ENCODE results near the gene RBMS1. TPM values are rescaled to one million over a fixed set of nuclear protein-coding genes. Genes with fewer than 3 reads are reported as not detected.

RBMS1 gene
- total and polyA plus RNA-seq, 2 of the 13 experiments (the other 11 are each of a cell fraction or from before 2014, with no cell fraction given) = 55.5 to 110 TPM

DNA sequence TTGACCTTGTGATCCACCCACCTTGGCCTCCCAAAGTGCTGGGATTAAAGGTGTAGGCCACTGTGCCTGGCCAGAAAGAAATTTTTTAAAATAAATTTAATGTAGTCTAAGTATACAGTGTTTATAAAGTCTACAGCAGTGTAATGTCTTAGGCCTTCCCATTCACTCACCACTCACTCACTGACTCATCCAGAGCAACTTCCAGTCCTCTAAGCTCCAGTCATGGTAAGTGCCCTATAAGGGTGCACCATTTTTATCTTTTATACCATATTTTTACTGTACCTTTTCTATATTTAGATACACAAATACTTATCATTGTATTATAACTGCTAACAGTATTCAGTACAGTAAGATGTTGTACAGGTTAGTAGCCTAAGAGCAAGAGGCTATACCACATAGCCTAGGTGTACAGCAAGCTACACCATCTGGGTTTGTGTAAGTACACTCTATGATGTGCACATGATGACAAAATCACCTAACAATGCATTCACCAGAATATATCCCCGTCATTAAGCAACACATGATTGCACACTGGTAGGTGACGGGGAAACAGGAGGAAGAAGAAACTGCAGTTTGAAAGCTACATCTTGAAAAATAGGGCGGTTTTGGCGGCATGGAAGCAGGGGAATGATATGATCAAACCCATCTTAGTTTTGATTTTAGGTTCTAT lies 188.4 kb downstream of the RBMS1 start:
- Histone ChIP-seq H3K36me3 (replicated peaks in 1 of 2; ENCODE audit: control insufficient read depth in 1 of 2, insufficient read depth in 2 of 2, low read length in 2 of 2) (peaks cover 2 to 33% of the 10 kb centered on the region in 2 experiments), H3K27ac (ENCODE audit: extremely low read length, insufficient read depth, low read length) (no peak overlapping the region), H2AFZ (ENCODE audit: low read length) (no peak overlapping the region), H3K9me3 (ENCODE audit: low read length) (no peaks in the 10 kb centered on the region), H3K79me2 (ENCODE audit: insufficient read depth, low read length) (no peaks in the 10 kb centered on the region), H3K4me3 (replicated peaks in 1 of 3; ENCODE audit: insufficient read depth in 1 of 3, low read depth in 2 of 3, low read length in 3 of 3) (no peak overlapping the region), H3K4me2 (ENCODE audit: low read depth, low read length) (no peak overlapping the region), H3K4me1 (ENCODE audit: insufficient read depth, low read length) (no peaks in the 10 kb centered on the region), H4K20me1 (ENCODE audit: insufficient read depth, low read length) (no peaks in the 10 kb centered on the region; the same call in 1 of the 2 replicates), H3K9ac (ENCODE audit: insufficient read depth, low read depth, low read length) (no peak overlapping the region), H3K27me3 (ENCODE audit: control insufficient read depth in 1 of 2, insufficient read depth in 2 of 2, low read length in 2 of 2) (no peaks in the 10 kb centered on the region)
- BruUV-seq (replicated peaks) = no TSS peak
- no peak for TF ChIP-seq ZNF441 (CRISPR knock-in tag; IDR thresholded peaks at IDR 0.05; ENCODE audit: borderline replicate concordance)
- no peak for TF ChIP-seq ZNF484 (CRISPR knock-in tag; IDR thresholded peaks at IDR 0.05; ENCODE audit: borderline replicate concordance, low read depth)
- no peak for TF ChIP-seq HNF4A (CRISPR knock-in tag; IDR thresholded peaks at IDR 0.05)
- TF ChIP-seq, protein P1, sequence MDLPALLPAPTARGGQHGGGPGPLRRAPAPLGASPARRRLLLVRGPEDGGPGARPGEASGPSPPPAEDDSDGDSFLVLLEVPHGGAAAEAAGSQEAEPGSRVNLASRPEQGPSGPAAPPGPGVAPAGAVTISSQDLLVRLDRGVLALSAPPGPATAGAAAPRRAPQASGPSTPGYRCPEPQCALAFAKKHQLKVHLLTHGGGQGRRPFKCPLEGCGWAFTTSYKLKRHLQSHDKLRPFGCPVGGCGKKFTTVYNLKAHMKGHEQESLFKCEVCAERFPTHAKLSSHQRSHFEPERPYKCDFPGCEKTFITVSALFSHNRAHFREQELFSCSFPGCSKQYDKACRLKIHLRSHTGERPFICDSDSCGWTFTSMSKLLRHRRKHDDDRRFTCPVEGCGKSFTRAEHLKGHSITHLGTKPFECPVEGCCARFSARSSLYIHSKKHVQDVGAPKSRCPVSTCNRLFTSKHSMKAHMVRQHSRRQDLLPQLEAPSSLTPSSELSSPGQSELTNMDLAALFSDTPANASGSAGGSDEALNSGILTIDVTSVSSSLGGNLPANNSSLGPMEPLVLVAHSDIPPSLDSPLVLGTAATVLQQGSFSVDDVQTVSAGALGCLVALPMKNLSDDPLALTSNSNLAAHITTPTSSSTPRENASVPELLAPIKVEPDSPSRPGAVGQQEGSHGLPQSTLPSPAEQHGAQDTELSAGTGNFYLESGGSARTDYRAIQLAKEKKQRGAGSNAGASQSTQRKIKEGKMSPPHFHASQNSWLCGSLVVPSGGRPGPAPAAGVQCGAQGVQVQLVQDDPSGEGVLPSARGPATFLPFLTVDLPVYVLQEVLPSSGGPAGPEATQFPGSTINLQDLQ (CRISPR knock-in tag; IDR thresholded peaks at IDR 0.05) = no peak
- no peak for TF ChIP-seq KLF16 (CRISPR knock-in tag; IDR thresholded peaks at IDR 0.05)
- no peak for TF ChIP-seq HDAC1 (CRISPR knock-in tag; IDR thresholded peaks at IDR 0.05)
- TF ChIP-seq ZBTB3 (CRISPR knock-in tag; IDR thresholded peaks at IDR 0.05; ENCODE audit: borderline replicate concordance, low read depth) = no peak
- no peak for TF ChIP-seq ZNF841 (CRISPR knock-in tag; IDR thresholded peaks at IDR 0.05; ENCODE audit: borderline replicate concordance)
- TF ChIP-seq SP1 (IDR thresholded peaks at IDR 0.05) = no peak
- TF ChIP-seq SP1 (CRISPR knock-in tag; IDR thresholded peaks at IDR 0.05) = no peak
- no peak for TF ChIP-seq U2AF1 (optimal IDR thresholded peaks at IDR 0.05; ENCODE audit: low read depth, low read length)
- TF ChIP-seq GZF1 (CRISPR knock-in tag; IDR thresholded peaks at IDR 0.05) = no peak
- no peak for TF ChIP-seq ZZZ3 (CRISPR knock-in tag; IDR thresholded peaks at IDR 0.05; ENCODE audit: borderline replicate concordance)
- TF ChIP-seq ZNF460 (CRISPR knock-in tag; IDR thresholded peaks at IDR 0.05; ENCODE audit: borderline replicate concordance) = no peak
- in situ Hi-C loops (cut with HindIII; ENCODE audit: extremely low pct_ligation_motif_present, low pct_unique_long_range_greater_than_20kb) = no loop called here
- no peak for ATAC-seq
- CTCF ChIA-PET (ENCODE audit: low intra/inter-chr PET ratio, low total read pairs) = no interaction called here
- whole genome bisulfite sequencing (ENCODE audit: low lambda C conversion rate) = 97% methylated on average over 4 of the region's 4 CpGs
- intact Hi-C loops (cut with micrococcal nuclease; ENCODE audit: unreplicated experiment) = no loop called here
- POLR2A ChIA-PET = no interaction called here
- FAIRE-seq = no peak
- DNase-seq (ENCODE audit: low spot score) = no peak

Measured in HepG2 (cell line).